ENCODE measurements around the gene ARHGAP15. TPM values are rescaled to one million over a fixed set of nuclear protein-coding genes. Genes with fewer than 3 reads are reported as not detected.
"Not testable (repeated sequence)": the region's sequence is repeated elsewhere in the genome, so short reads cannot be mapped to it uniquely, and the experiment has no call there.

Gene ARHGAP15
- total and polyA plus RNA-seq, 4 experiments from 2014 or later = 218 to 524 (median 365) TPM

DNA sequence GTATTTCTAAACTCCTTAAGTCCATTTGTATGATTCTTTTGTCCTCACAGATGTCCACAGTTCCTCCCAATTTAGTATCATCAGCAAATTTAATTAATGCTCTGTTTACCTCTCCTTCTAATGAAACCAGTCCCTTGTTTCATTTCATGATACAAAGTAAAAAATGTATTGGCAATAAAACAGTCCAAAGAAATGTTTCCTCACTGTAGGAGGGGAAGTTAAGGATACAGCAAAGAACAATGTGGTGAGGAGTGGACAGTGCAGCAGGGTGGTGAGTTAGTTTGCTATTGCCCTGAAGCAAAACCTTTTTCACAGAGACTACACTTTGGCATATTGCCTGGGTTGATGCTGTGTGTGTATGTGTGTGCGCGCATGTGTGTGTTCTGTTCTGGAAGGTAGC is 401.5 kb downstream of the ARHGAP15 start:
- H3K27ac ChIP-seq (ENCODE audit: low read depth, low read length) = no peak overlapping the region
- intact Hi-C loops (cut with micrococcal nuclease) = no loop called here
- H3K9me3 ChIP-seq (ENCODE audit: control insufficient read depth in 1 of 2, low read length in 2 of 2) = no peaks in the 10 kb centered on the region
- Mint-ChIP-seq H3K36me3 (peaks cover 58 to 75% of the 10 kb centered on the region in 2 donors), H3K27ac (peak overlapping the region in 1 of 7 donors; percentile 53), H3K4me1 (peaks cover 22 to 42% (median 34%) of the 10 kb centered on the region in 4 donors), H3K4me3 (no peak overlapping the region), H3K27me3 (no peaks in the 10 kb centered on the region), H3K9me3 (peaks cover 0 to 7% (median 0%) of the 10 kb centered on the region in 8 donors)
- no peaks in the 10 kb centered on the region for H3K27me3 ChIP-seq (ENCODE audit: insufficient read depth, low read length)
- ChIA-PET CTCF (ENCODE audit: partially characterized antibody) (no interaction called here), POLR2A (ENCODE audit: partially characterized antibody) (no interaction called here)
- peaks cover 11% of the 10 kb centered on the region for H3K4me1 ChIP-seq (ENCODE audit: insufficient read depth, low read length)
- no peak overlapping the region for H3K4me3 ChIP-seq (ENCODE audit: low read length in 2 of 2)
- DNase-seq = no peak
- peaks cover 16% of the 10 kb centered on the region for H3K36me3 ChIP-seq (ENCODE audit: insufficient read depth, low read length)

- no peaks in the 10 kb centered on the region for H3K27me3 Mint-ChIP-seq
- CTCF ChIA-PET (ENCODE audit: partially characterized antibody) = no interaction called here
- POLR2A ChIA-PET (ENCODE audit: partially characterized antibody) = no interaction called here
- Histone ChIP-seq H3K36me3 (ENCODE audit: insufficient read depth, low read length) (peaks cover 16% of the 10 kb centered on the region), H3K27ac (ENCODE audit: low read depth, low read length) (no peak overlapping the region), H3K4me1 (ENCODE audit: insufficient read depth, low read length) (peaks cover 10% of the 10 kb centered on the region), H3K27me3 (ENCODE audit: insufficient read depth, low read length) (no peaks in the 10 kb centered on the region), H3K4me3 (ENCODE audit: low read length in 2 of 2) (no peak overlapping the region), H3K9me3 (ENCODE audit: control insufficient read depth in 1 of 2, low read length in 2 of 2) (no peaks in the 10 kb centered on the region)
- H3K4me3 Mint-ChIP-seq = no peak overlapping the region
- H3K9me3 Mint-ChIP-seq = peaks cover 0 to 8% (median 5%) of the 10 kb centered on the region in 8 donors
- peak overlapping the region in 1 of 7 donors; percentile 24 for H3K27ac Mint-ChIP-seq
- peaks cover 23 to 31% (median 27%) of the 10 kb centered on the region in 4 donors for H3K4me1 Mint-ChIP-seq
- H3K36me3 Mint-ChIP-seq = peaks cover 66 to 79% of the 10 kb centered on the region in 2 donors
- DNase-seq = no peak
- intact Hi-C loops (cut with micrococcal nuclease) = no loop called here
Measured at GRCh38 chr2:143532061-143532460, 402.8 kb downstream of the ARHGAP15 start.

GRCh38 chr2:143533846-143534245 is 404.6 kb downstream of the ARHGAP15 start:
- no peaks in the 10 kb centered on the region for H3K27me3 Mint-ChIP-seq
- H3K4me3 Mint-ChIP-seq = no peak overlapping the region
- H3K27ac Mint-ChIP-seq = peak overlapping the region in 4 of 7 donors; percentile 35 to 64 (median 60)
- Histone ChIP-seq H3K4me3 (ENCODE audit: low read length in 2 of 2) (no peak overlapping the region), H3K9me3 (ENCODE audit: control insufficient read depth in 1 of 2, low read length in 2 of 2) (no peaks in the 10 kb centered on the region), H3K36me3 (ENCODE audit: insufficient read depth, low read length) (peaks cover 16% of the 10 kb centered on the region), H3K27me3 (ENCODE audit: insufficient read depth, low read length) (no peaks in the 10 kb centered on the region), H3K4me1 (ENCODE audit: insufficient read depth, low read length) (peaks cover 5% of the 10 kb centered on the region), H3K27ac (ENCODE audit: low read depth, low read length) (no peak overlapping the region)
- DNase-seq = no peak
- peaks cover 0 to 9% (median 6%) of the 10 kb centered on the region in 8 donors for H3K9me3 Mint-ChIP-seq
- POLR2A ChIA-PET (ENCODE audit: partially characterized antibody) = no interaction called here
- H3K36me3 Mint-ChIP-seq = peaks cover 71 to 74% of the 10 kb centered on the region in 2 donors
- H3K4me1 Mint-ChIP-seq = peaks cover 18 to 26% (median 22%) of the 10 kb centered on the region in 4 donors
- intact Hi-C loops (cut with micrococcal nuclease) = no loop called here
- CTCF ChIA-PET (ENCODE audit: partially characterized antibody) = no interaction called here

- Mint-ChIP-seq H3K27ac (peak overlapping the region in 1 of 7 donors; percentile 31), H3K4me1 (peaks cover 15 to 32% (median 19%) of the 10 kb centered on the region in 4 donors), H3K4me3 (no peak overlapping the region), H3K27me3 (no peaks in the 10 kb centered on the region), H3K9me3 (peaks cover 0 to 14% (median 6%) of the 10 kb centered on the region in 8 donors), H3K36me3 (peaks cover 60 to 67% of the 10 kb centered on the region in 2 donors)
- ChIA-PET CTCF (ENCODE audit: partially characterized antibody) (no interaction called here), POLR2A (ENCODE audit: partially characterized antibody) (no interaction called here)
- Histone ChIP-seq H3K4me3 (ENCODE audit: low read length in 2 of 2) (no peak overlapping the region), H3K27me3 (ENCODE audit: insufficient read depth, low read length) (no peaks in the 10 kb centered on the region), H3K36me3 (ENCODE audit: insufficient read depth, low read length) (peaks cover 11% of the 10 kb centered on the region), H3K4me1 (ENCODE audit: insufficient read depth, low read length) (no peaks in the 10 kb centered on the region), H3K27ac (ENCODE audit: low read depth, low read length) (no peak overlapping the region), H3K9me3 (ENCODE audit: control insufficient read depth in 1 of 2, low read length in 2 of 2) (no peaks in the 10 kb centered on the region)
- intact Hi-C loops (cut with micrococcal nuclease) = no loop called here
- no peak for DNase-seq
Measured at GRCh38 chr2:143535802-143536201, 406.6 kb downstream of the ARHGAP15 start.

DNA sequence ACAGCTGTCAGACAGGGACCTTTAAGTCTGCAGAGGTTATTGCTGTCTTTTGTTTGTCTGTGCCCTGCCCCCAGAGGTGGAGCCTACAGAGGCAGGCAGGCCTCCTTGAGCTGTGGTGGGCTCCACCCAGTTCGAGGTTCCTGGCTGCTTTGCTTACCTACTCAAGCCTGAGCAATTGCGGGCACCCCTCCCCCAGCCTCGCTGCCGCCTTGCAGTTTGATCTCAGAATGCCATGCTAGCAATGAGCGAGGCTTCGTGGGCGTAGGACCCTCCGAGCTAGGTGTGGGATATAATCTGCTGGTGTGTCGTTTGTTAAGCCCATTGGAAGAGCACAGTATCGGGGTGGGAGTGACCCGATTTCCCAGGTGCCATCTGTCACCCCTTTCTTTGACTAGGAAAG is 412.7 kb downstream of the ARHGAP15 start:
- H3K27ac ChIP-seq (ENCODE audit: low read depth, low read length); H3K9me3 Mint-ChIP-seq; H3K4me3 Mint-ChIP-seq; H3K36me3 ChIP-seq (ENCODE audit: insufficient read depth, low read length); H3K27me3 ChIP-seq (ENCODE audit: insufficient read depth, low read length); CTCF ChIA-PET (ENCODE audit: partially characterized antibody); intact Hi-C loops (cut with micrococcal nuclease); H3K4me3 ChIP-seq (ENCODE audit: low read length in 2 of 2); POLR2A ChIA-PET (ENCODE audit: partially characterized antibody); H3K9me3 ChIP-seq (ENCODE audit: control insufficient read depth in 1 of 2, low read length in 2 of 2); H3K27me3 Mint-ChIP-seq: not testable (repeated sequence)
- peak in 1 of 5 donors; percentile 6 for DNase-seq
- peaks cover 24% of the 10 kb centered on the region for H3K4me1 ChIP-seq (ENCODE audit: insufficient read depth, low read length)
- Mint-ChIP-seq H3K27ac (peak overlapping the region in 1 of 7 donors; percentile 23), H3K36me3 (peaks cover 47% of the 10 kb centered on the region in 2 donors), H3K4me1 (peaks cover 35 to 79% (median 57%) of the 10 kb centered on the region in 4 donors)

- CTCF ChIA-PET (ENCODE audit: partially characterized antibody) = no interaction called here
- H3K4me1 ChIP-seq (ENCODE audit: insufficient read depth, low read length) = peaks cover 24% of the 10 kb centered on the region
- no peaks in the 10 kb centered on the region for H3K36me3 ChIP-seq (ENCODE audit: insufficient read depth, low read length)
- H3K27ac ChIP-seq (ENCODE audit: low read depth, low read length) = no peak overlapping the region
- H3K9me3 Mint-ChIP-seq = peaks cover 0 to 4% (median 0%) of the 10 kb centered on the region in 8 donors
- peak overlapping the region in 5 of 8 donors; percentile 7 to 64 (median 49) for H3K4me3 Mint-ChIP-seq
- intact Hi-C loops (cut with micrococcal nuclease) = no loop called here
- peaks cover 37 to 51% of the 10 kb centered on the region in 2 donors for H3K36me3 Mint-ChIP-seq
- H3K27ac Mint-ChIP-seq = peak overlapping the region; percentile 3 to 68 (median 44)
- peak in 4 of 5 donors; percentile 12 to 31 (median 27) for DNase-seq
- no peaks in the 10 kb centered on the region for H3K27me3 Mint-ChIP-seq
- H3K4me3 ChIP-seq (ENCODE audit: low read length in 2 of 2) = no peak overlapping the region
- H3K9me3 ChIP-seq (ENCODE audit: control insufficient read depth in 1 of 2, low read length in 2 of 2) = no peaks in the 10 kb centered on the region
- POLR2A ChIA-PET (ENCODE audit: partially characterized antibody) = no interaction called here
- H3K27me3 ChIP-seq (ENCODE audit: insufficient read depth, low read length) = no peaks in the 10 kb centered on the region
- H3K4me1 Mint-ChIP-seq = peaks cover 36 to 59% (median 51%) of the 10 kb centered on the region in 4 donors
Measured at GRCh38 chr2:143545059-143545948, 416.1 kb downstream of the ARHGAP15 start.

DNA sequence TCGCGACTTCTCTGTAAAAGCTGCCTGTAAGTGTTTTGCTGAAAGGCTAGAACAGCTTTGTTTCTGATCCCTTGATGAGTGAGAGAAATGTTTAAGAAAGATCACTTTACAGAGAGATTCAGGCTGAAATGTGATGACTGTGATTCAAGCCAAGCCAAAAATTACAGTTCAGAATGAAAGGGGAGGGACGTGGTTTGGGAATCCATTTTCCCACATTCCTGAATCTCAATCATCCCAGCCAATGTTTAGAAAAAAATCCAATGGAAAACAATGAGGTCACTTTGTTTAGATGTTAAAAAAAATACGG is 416.7 kb downstream of the ARHGAP15 start:
- Mint-ChIP-seq H3K27ac (peak overlapping the region in 2 of 7 donors; percentile 68 to 71), H3K27me3 (no peaks in the 10 kb centered on the region), H3K4me1 (peaks cover 31 to 53% (median 47%) of the 10 kb centered on the region in 4 donors), H3K9me3 (peaks cover 0 to 4% (median 0%) of the 10 kb centered on the region in 8 donors), H3K4me3 (no peak overlapping the region), H3K36me3 (peaks cover 31 to 48% of the 10 kb centered on the region in 2 donors)
- DNase-seq = no peak
- H3K36me3 ChIP-seq (ENCODE audit: insufficient read depth, low read length) = no peaks in the 10 kb centered on the region
- H3K4me3 ChIP-seq (ENCODE audit: low read length in 2 of 2) = no peak overlapping the region
- POLR2A ChIA-PET (ENCODE audit: partially characterized antibody) = no interaction called here
- peaks cover 24% of the 10 kb centered on the region for H3K4me1 ChIP-seq (ENCODE audit: insufficient read depth, low read length)
- CTCF ChIA-PET (ENCODE audit: partially characterized antibody) = no interaction called here
- H3K27me3 ChIP-seq (ENCODE audit: insufficient read depth, low read length) = no peaks in the 10 kb centered on the region
- no peak overlapping the region for H3K27ac ChIP-seq (ENCODE audit: low read depth, low read length)
- intact Hi-C loops (cut with micrococcal nuclease) = no loop called here
- H3K9me3 ChIP-seq (ENCODE audit: control insufficient read depth in 1 of 2, low read length in 2 of 2) = no peaks in the 10 kb centered on the region

All from CD4-positive, alpha-beta memory T cell (primary cell).